Kidney (tissue), 2 donors: ENCODE data around the gene PLG. TPM values are rescaled to one million over a fixed set of nuclear protein-coding genes. Genes with fewer than 3 reads are reported as not detected.

ENCODE experiments used
- polyA plus RNA-seq: library from polyadenylated mRNA; stranded (reverse); fragments of 350-450 nt; fragmentation: Illumina TruSeq; extraction: RNeasy Lipid Tissue Mini Kit (QIAGEN cat#74804); gene quantifications from one replicate; pipeline ENCODE4 v1.2.3, GENCODE V29; 2014; ENCODE audit warnings: low read depth, low replicate concordance; ENCODE audit not compliant: insufficient read depth
- total RNA-seq: library from RNA; stranded (reverse); fragmentation: NEBNext Ultra II Directional; extraction: Animal tissue kit (Norgen Biotek cat#: 25700); gene quantifications from one replicate; pipeline ENCODE4 v1.2.1, GENCODE V29; 2021
- donor health status: DM: yes; HTN: yes; CAD: no.

The PLG gene
- total and polyA plus RNA-seq, 2 donors from 2014 or later: 2.4 to 211 TPM

Other genes starting within 250 kb of the PLG start
- gene LPA, start 38.0 kb upstream of the PLG start, total RNA-seq: not detected
- not detected for gene LPA, start 38.0 kb upstream of the PLG start, polyA plus RNA-seq